Panc1 (cell line): Measurements from ENCODE around the gene C1orf115. TPM values are rescaled to one million over a fixed set of nuclear protein-coding genes. Genes with fewer than 3 reads are reported as not detected.
"Not testable (repeated sequence)": the region's sequence is repeated elsewhere in the genome, so short reads cannot be mapped to it uniquely, and the experiment has no call there.

ENCODE experiments used
- ATAC-seq: fragments of 200-7000 bp; cut with Tn5 transposase; 2 replicates; pipeline ENCODE4 v1.9.1; 2020; ENCODE audit warnings: mild to moderate bottlenecking, moderate library complexity
- BruUV-seq: library from RNA; stranded (reverse); fragments of 400-500 nt; replicated peaks from 2 replicates; lab custom pipeline; 2021; lab: Mats Ljungman, UMichigan
- CTCF ChIA-PET: fragments of 300-600 bp; sonication (Branson Sonifier 250); formaldehyde crosslinking; loops from one replicate; lab custom pipeline; 2022; ENCODE audit warnings: antibody characterized with exemption; lab: Charles Lee
- POLR2A ChIA-PET: fragments of 300-600 bp; sonication (Branson Sonifier 250); formaldehyde crosslinking; loops from one replicate; lab custom pipeline; 2022; ENCODE audit warnings: antibody characterized with exemption; lab: Charles Lee
- DNase-seq: peaks from one replicate; pipeline ENCODE4 v3.0.0-alpha.2; 2010; ENCODE audit warnings: low read depth, low spot score
- H3K27ac ChIP-seq: 2 replicates; pipeline ENCODE4 v1.5.1; 2011; ENCODE audit warnings: mild to moderate bottlenecking, low read length, inconsistent platforms
- H3K27me3 ChIP-seq: fragments of 200-500 bp; sonication (Bioruptor generic); 2 replicates; pipeline ENCODE4 v1.6.0; 2014; ENCODE audit warnings: low read length, inconsistent platforms; ENCODE audit not compliant: control insufficient read depth, insufficient read depth
- H3K36me3 ChIP-seq: fragments of 200-500 bp; sonication (Bioruptor generic); 2 replicates; pipeline ENCODE4 v1.5.1; 2014; ENCODE audit warnings: inconsistent platforms, mild to moderate bottlenecking, low read length, moderate library complexity; ENCODE audit not compliant: control insufficient read depth, insufficient read depth
- H3K4me1 ChIP-seq: 2 replicates; pipeline ENCODE4 v1.5.1; 2011; ENCODE audit warnings: inconsistent platforms, mild to moderate bottlenecking, low read length, moderate library complexity; ENCODE audit not compliant: control insufficient read depth, insufficient read depth
- H3K4me3 ChIP-seq, 2 experiments: 2 replicates each; pipeline ENCODE4 v1.5.1; 2011 to 2012; ENCODE audit warnings: low read depth in 2 of 2, low read length in 2 of 2, mild to moderate bottlenecking in 2 of 2, inconsistent platforms in 1 of 2, moderate library complexity in 1 of 2
- H3K9me3 ChIP-seq: fragments of 200-500 bp; sonication (Bioruptor generic); 2 replicates; pipeline ENCODE4 v1.5.1; 2014; ENCODE audit warnings: low read depth, mild to moderate bottlenecking, inconsistent platforms, low read length, moderate library complexity; ENCODE audit not compliant: control insufficient read depth, insufficient read depth
- CTCF ChIP-seq: fragments of 450-650 bp; IDR thresholded peaks from 2 replicates; pipeline ENCODE4 v1.5.1; 2017; ENCODE audit warnings: mild to moderate bottlenecking
- POLR2AphosphoS5 ChIP-seq: IDR thresholded peaks from 2 replicates; pipeline ENCODE4 v1.6.1; 2012; ENCODE audit warnings: mild to moderate bottlenecking, low read depth, low read length, moderate library complexity
- REST ChIP-seq, 2 experiments: IDR thresholded peaks; 2 replicates each; pipeline ENCODE4 v1.6.1; 2011 to 2012; ENCODE audit warnings: low read depth in 2 of 2, control low read depth in 1 of 2, low read length in 1 of 2, mild to moderate bottlenecking in 1 of 2, moderate library complexity in 1 of 2; ENCODE audit not compliant: insufficient read depth in 1 of 2
- SIN3A ChIP-seq: IDR thresholded peaks from 2 replicates; pipeline ENCODE4 v1.6.1; 2012; ENCODE audit warnings: low read depth, mild to moderate bottlenecking, low read length, moderate library complexity, borderline replicate concordance; ENCODE audit not compliant: insufficient read depth
- TCF7L2 ChIP-seq: IDR thresholded peaks from 2 replicates; pipeline ENCODE4 v1.6.1; 2011; ENCODE audit warnings: mild to moderate bottlenecking, low read depth, low read length, inconsistent platforms
- in situ Hi-C: cut with HindIII; loops from 2 replicates; pipeline ENCODE4 v1.10.0; 2016; ENCODE audit warnings: low sequenced_read_pairs, low pct_unique_long_range_greater_than_20kb
- intact Hi-C: fragments of 100-400 bp; cut with micrococcal nuclease; formaldehyde crosslinking; loops from one replicate; pipeline ENCODE4 v1.10.0; 2022; ENCODE audit not compliant: unreplicated experiment
- total RNA-seq: library from RNA; stranded (reverse); gene quantifications from one replicate; pipeline ENCODE4 v1.2.1, GENCODE V29; 2021; ENCODE audit not compliant: unreplicated experiment

The C1orf115 gene
- total RNA-seq, 1 experiment from 2014 or later, result 3.9 TPM

- DNase-seq (no peak), ATAC-seq (no peak)
- Histone ChIP-seq H3K27ac (no peak overlapping the region), H3K36me3 (no peaks in the 10 kb centered on the region), H3K9me3 (no peaks in the 10 kb centered on the region), H3K27me3 (no peaks in the 10 kb centered on the region), H3K4me1 (0 out of 2 replicates have a peak, but pooled peaks cover 2% of the 10 kb centered on the region), H3K4me3 (no peak overlapping the region)
- TF ChIP-seq REST (IDR thresholded peaks at IDR 0.05; ENCODE audit: insufficient read depth in 1 of 2, low read depth in 2 of 2, low read length in 1 of 2), result no peak
- no peak for TF ChIP-seq SIN3A
- TF ChIP-seq POLR2AphosphoS5, result no peak
- ChIA-PET POLR2A (no interaction called here), CTCF (no interaction called here)
- in situ Hi-C loops (no loop called here), intact Hi-C loops (loop anchor here (10.0 kb wide), 1 partner anchor 398 kb away; no protein-coding TSS in a partner anchor)
- no TSS peak for BruUV-seq
These were observed 7.1 kb upstream of the C1orf115 start for GRCh38 chr1:220682901-220683576.

GRCh38 chr1:220683716-220684115 lies 6.4 kb upstream of the C1orf115 start:
- intact Hi-C loops, result loop anchor here (10.0 kb wide), 1 partner anchor 399 kb away; no protein-coding TSS in a partner anchor
- BruUV-seq, H3K4me1 ChIP-seq, H3K4me3 ChIP-seq, DNase-seq, H3K36me3 ChIP-seq, in situ Hi-C loops, ATAC-seq, POLR2A ChIA-PET, H3K27me3 ChIP-seq, CTCF ChIA-PET, H3K27ac ChIP-seq, H3K9me3 ChIP-seq: not testable (repeated sequence)

- no TSS peak for BruUV-seq
- in situ Hi-C loops (no loop called here), intact Hi-C loops (loop anchor here (10.0 kb wide), 1 partner anchor 400 kb away; no protein-coding TSS in a partner anchor)
- H3K36me3 ChIP-seq, result no peaks in the 10 kb centered on the region
- DNase-seq (no peak), ATAC-seq (no peak)
- POLR2A ChIA-PET, result no interaction called here
- no peak overlapping the region for H3K4me3 ChIP-seq
- no peaks in the 10 kb centered on the region for H3K9me3 ChIP-seq
- CTCF ChIA-PET, result interaction anchor here (0.5 to 1.6 kb wide), 2 partner anchors 48 to 118 kb away, joined by 3 to 15 read pairs; no protein-coding TSS in a partner anchor
- peaks cover 2% of the 10 kb centered on the region; the same call in 1 of the 2 replicates for H3K4me1 ChIP-seq
- H3K27me3 ChIP-seq, result no peaks in the 10 kb centered on the region
- no peak overlapping the region for H3K27ac ChIP-seq
- no peak for TF ChIP-seq SIN3A
- TF ChIP-seq POLR2AphosphoS5, result no peak
- TF ChIP-seq REST (IDR thresholded peaks at IDR 0.05; ENCODE audit: insufficient read depth in 1 of 2, low read depth in 2 of 2, low read length in 1 of 2), result no peak
- TF ChIP-seq TCF7L2, result no peak
- no peak for TF ChIP-seq CTCF
These were observed 5.3 kb upstream of the C1orf115 start for GRCh38 chr1:220684890-220685289.
